NCI-H2107 treated with DMSO at 0.1 percent for 48 hours (cell line): Measurements from ENCODE around the gene ERFE.
"Not testable (repeated sequence)": the region's sequence is repeated elsewhere in the genome, so short reads cannot be mapped to it uniquely, and the experiment has no call there.

Experiments used
- DNase-seq: peaks from one replicate; lab custom pipeline; 2025; ENCODE audit not compliant: unreplicated experiment; lab: John Stamatoyannopoulos, UW

ERFE gene

GRCh38 chr2:238158509-238159070 is at the start of gene ERFE:
TSS of gene ERFE (plus strand) at chr2:238158970. CDS start at chr2:238159008, 38 bp downstream.
- no peak for DNase-seq

- DNase-seq: no peak
Measured at GRCh38 chr2:238113611-238114010, 45.2 kb upstream of the ERFE start.

GRCh38 chr2:238114331-238114841 is 44.4 kb upstream of the ERFE start:
- DNase-seq: no peak

- no peak for DNase-seq
Measured at GRCh38 chr2:238114851-238115660, 43.7 kb upstream of the ERFE start.

GRCh38 chr2:238115709-238116108 is 43.1 kb upstream of the ERFE start:
- DNase-seq: not testable (repeated sequence)

- no peak for DNase-seq
Measured at GRCh38 chr2:238116298-238117198, 42.2 kb upstream of the ERFE start.

- DNase-seq: no peak
Measured at GRCh38 chr2:238117199-238118154, 41.3 kb upstream of the ERFE start.

GRCh38 chr2:238119756-238120462 is 38.9 kb upstream of the ERFE start:
- no peak for DNase-seq

GRCh38 chr2:238120463-238121298 is 38.1 kb upstream of the ERFE start:
- no peak for DNase-seq

- DNase-seq: no peak
Measured at GRCh38 chr2:238121511-238122286, 37.1 kb upstream of the ERFE start.

GRCh38 chr2:238122287-238123217 is 36.2 kb upstream of the ERFE start:
- no peak for DNase-seq

- no peak for DNase-seq
Measured at GRCh38 chr2:238123218-238123971, 35.4 kb upstream of the ERFE start.

GRCh38 chr2:238123991-238124470 is 34.7 kb upstream of the ERFE start:
- no peak for DNase-seq

GRCh38 chr2:238124488-238125126 is 34.2 kb upstream of the ERFE start:
- DNase-seq: no peak

- no peak for DNase-seq
Measured at GRCh38 chr2:238125127-238125885, 33.5 kb upstream of the ERFE start.
